Muscle of arm (tissue), 12 donors: ENCODE measurements around the gene GPR157. TPM values are rescaled to one million over a fixed set of nuclear protein-coding genes. Genes with fewer than 3 reads are reported as not detected.

ENCODE experiments used
- DNase-seq: peaks from one replicate; pipeline ENCODE4 v3.0.0-alpha.2; 2013
- polyA plus RNA-seq, 12 donors: library from polyadenylated mRNA; unstranded; fragments of 120-200 nt; gene quantifications; one replicate each; pipeline ENCODE4 v1.2.1, GENCODE V29; 2013; ENCODE audit not compliant: insufficient read length in 12 of 12

The GPR157 gene
- polyA plus RNA-seq, 12 donors: 0.57 to 4.5 (median 1.6) TPM; not detected in 2

GRCh38 chr1:9062021-9062471 lies 66.9 kb downstream of the GPR157 start:
- no peak for DNase-seq

GRCh38 chr1:9061252-9061960 lies 67.5 kb downstream of the GPR157 start:
- no peak for DNase-seq

GRCh38 chr1:9059891-9060744 lies 68.8 kb downstream of the GPR157 start:
- DNase-seq: no peak

GRCh38 chr1:9058465-9058864 lies 70.4 kb downstream of the GPR157 start:
- no peak for DNase-seq

- no peak for DNase-seq
These were observed 71.1 kb downstream of the GPR157 start for GRCh38 chr1:9057851-9058250.

DNA sequence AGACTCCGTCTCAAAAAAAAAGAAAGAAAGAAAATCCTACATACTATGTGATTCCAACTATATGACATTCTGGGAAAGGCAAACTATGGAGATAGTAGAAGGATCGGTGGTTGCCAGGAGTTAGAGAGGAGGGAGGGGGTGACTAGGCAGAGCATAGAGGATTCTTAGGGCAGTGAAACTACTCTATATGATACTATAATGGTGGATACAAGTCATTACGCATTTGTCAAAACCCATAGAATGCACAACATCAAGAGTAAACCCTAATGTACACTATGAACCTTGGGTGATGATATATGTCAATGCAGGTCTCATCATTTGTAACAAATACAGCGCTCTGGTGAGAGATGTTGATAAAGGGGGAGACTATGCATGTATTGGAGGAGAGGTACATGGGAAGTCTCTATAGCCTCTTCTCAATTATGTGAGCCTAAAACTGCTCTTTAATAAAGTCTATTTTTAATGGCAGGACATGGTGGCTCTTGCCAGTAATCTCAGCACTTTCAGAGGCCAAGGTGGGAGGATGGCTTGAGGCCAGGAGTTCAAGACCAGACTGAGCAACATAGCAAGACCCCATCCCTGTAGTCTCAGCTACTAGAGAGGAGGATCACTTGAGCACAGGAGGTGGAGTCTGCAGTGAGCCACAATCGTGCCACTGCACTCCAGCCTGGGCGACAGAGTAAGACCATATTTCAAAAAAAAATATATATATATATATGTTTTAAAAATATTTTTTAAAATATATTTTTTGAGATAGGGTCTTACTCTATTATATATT lies 76.4 kb downstream of the GPR157 start:
- no peak for DNase-seq

DNA sequence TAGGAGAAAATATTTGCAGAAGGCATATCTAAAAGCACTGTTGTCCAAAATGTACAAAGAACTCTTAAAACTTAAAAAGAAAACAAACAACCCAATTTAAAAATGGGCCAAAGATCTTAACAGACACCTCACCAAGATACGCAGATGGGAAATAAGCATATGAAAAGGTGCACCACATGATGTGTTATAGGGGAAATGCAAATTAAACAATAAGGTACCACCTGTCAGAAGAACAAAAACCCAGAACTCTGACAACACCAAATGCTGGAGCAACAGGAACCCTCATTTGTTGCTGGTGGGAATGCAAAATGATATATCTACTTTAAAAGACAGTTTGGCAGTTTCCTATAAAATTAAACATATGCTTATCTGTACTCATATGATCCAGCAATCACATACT lies 77.5 kb downstream of the GPR157 start:
- DNase-seq: no peak

- no peak for DNase-seq
These were observed 78.1 kb downstream of the GPR157 start for GRCh38 chr1:9050803-9051202.

Other genes with a start within 250 kb of the GPR157 start
- gene CA6, start 183.2 kb downstream of the GPR157 start, polyA plus RNA-seq: under 1 TPM in 2 of 12 donors, not detected in 10; 0.12 to 0.22 TPM
- under 1 TPM in 2 of 12 donors, not detected in 10; 0.11 to 0.12 TPM for gene SLC2A7, start 102.7 kb downstream of the GPR157 start, polyA plus RNA-seq
- 10 to 100 TPM in 5 of 12 donors, 1 to 10 TPM in 6, not detected in 1; 2.1 to 23.4 (median 9.4) TPM for gene SLC2A5, start 59.5 kb downstream of the GPR157 start, polyA plus RNA-seq
- gene H6PD, start 105.7 kb upstream of the GPR157 start, polyA plus RNA-seq: 10 to 100 TPM; 28.4 to 75.0 (median 32.8) TPM
- 10 to 100 TPM in 3 of 12 donors, 1 to 10 TPM in 8, not detected in 1; 5.4 to 11.4 (median 7.0) TPM for gene SPSB1, start 163.8 kb upstream of the GPR157 start, polyA plus RNA-seq